SK-N-SH (cell line): ENCODE measurements around the gene LGI4. TPM values are rescaled to one million over a fixed set of nuclear protein-coding genes. Genes with fewer than 3 reads are reported as not detected.

Experiments used
- CTCF ChIA-PET: fragments of 300-600, 350-600 bp; formaldehyde crosslinking; extraction: SDS; loops from one replicate; lab custom pipeline; 2021; lab: Yijun Ruan, JAX
- POLR2A ChIA-PET: fragments of 350-600 bp; sonication (Branson Sonifier 250); formaldehyde crosslinking; extraction: SDS; loops from one replicate; lab custom pipeline; 2020; ENCODE audit warnings: antibody characterized with exemption, inconsistent platforms; lab: Yijun Ruan, JAX
- DNase-seq: peaks from one replicate; pipeline ENCODE4 v3.0.0; 2012
- H2AFZ ChIP-seq: fragments of 200-600 bp; sonication (generic); 2 replicates; pipeline ENCODE4 v1.8.1; 2016; ENCODE audit warnings: antibody characterized with exemption, mild to moderate bottlenecking, low read depth
- H3F3A ChIP-seq: fragments of 200-600 bp; sonication (generic); replicated peaks from 2 replicates; pipeline ENCODE3; 2016; ENCODE audit warnings: antibody characterized with exemption, mild to moderate bottlenecking; ENCODE audit not compliant: insufficient read depth
- H3K27ac ChIP-seq, 2 experiments: fragments of 200-500 bp in 1 of 2; fragments of 200-600 bp in 1 of 2; sonication (Bioruptor generic) in 1 of 2; sonication (generic), shearing (Covaris generic) in 1 of 2; 2 replicates each; pipeline versions ENCODE4 v1.5.1 to v1.6.1; 2014 to 2016; ENCODE audit warnings: low read depth in 2 of 2, inconsistent platforms in 1 of 2, low read length in 1 of 2, mild to moderate bottlenecking in 1 of 2, mixed read lengths in 1 of 2
- H3K27me3 ChIP-seq: fragments of 200-600 bp; sonication (generic), shearing (Covaris generic); 2 replicates; pipeline ENCODE4 v1.6.1; 2016; ENCODE audit warnings: mixed run types; ENCODE audit not compliant: insufficient read depth
- H3K36me3 ChIP-seq, 2 experiments: fragments of 200-500 bp in 1 of 2; fragments of 200-600 bp in 1 of 2; sonication (Bioruptor generic) in 1 of 2; sonication (generic) in 1 of 2; replicated peaks in 1 of 2; 2 replicates each; pipeline versions ENCODE3 to v1.5.1; 2014 to 2016; ENCODE audit warnings: low read length in 1 of 2, mild to moderate bottlenecking in 1 of 2; ENCODE audit not compliant: insufficient read depth in 2 of 2, control insufficient read depth in 1 of 2
- H3K4me1 ChIP-seq, 2 experiments: fragments of 200-500 bp in 1 of 2; fragments of 200-600 bp in 1 of 2; sonication (Bioruptor generic) in 1 of 2; sonication (generic), shearing (Covaris generic) in 1 of 2; 2 replicates each; pipeline versions ENCODE4 v1.5.1 to v1.6.1; 2014 to 2016; ENCODE audit warnings: low read depth in 1 of 2, low read length in 1 of 2, mixed run types in 1 of 2; ENCODE audit not compliant: insufficient read depth in 2 of 2, control insufficient read depth in 1 of 2
- H3K4me2 ChIP-seq: fragments of 200-600 bp; sonication (generic), shearing (Covaris generic); 2 replicates; pipeline ENCODE4 v1.6.1; 2017; ENCODE audit warnings: mixed run types
- H3K4me3 ChIP-seq, 2 experiments: fragments of 200-500 bp in 1 of 2; fragments of 200-600 bp in 1 of 2; sonication (Bioruptor generic) in 1 of 2; sonication (generic), shearing (Covaris generic) in 1 of 2; 2 replicates each; pipeline versions ENCODE4 v1.5.1 to v1.8.1; 2014 to 2016; ENCODE audit warnings: low read depth in 2 of 2, inconsistent platforms in 1 of 2, low read length in 1 of 2, mild to moderate bottlenecking in 1 of 2, mixed read lengths in 1 of 2, moderate library complexity in 1 of 2
- H3K79me2 ChIP-seq: fragments of 200-600 bp; sonication (generic); 2 replicates; pipeline ENCODE4 v1.8.1; 2017; ENCODE audit warnings: mild to moderate bottlenecking; ENCODE audit not compliant: insufficient read depth
- H3K9ac ChIP-seq: fragments of 200-600 bp; sonication (generic); 2 replicates; pipeline ENCODE4 v1.6.1; 2017; ENCODE audit warnings: mixed run types
- H3K9me2 ChIP-seq: fragments of 200-600 bp; sonication (generic); 2 replicates; pipeline ENCODE4 v1.6.1; 2017; ENCODE audit warnings: mixed run types
- H3K9me3 ChIP-seq: fragments of 200-600 bp; sonication (generic); 2 replicates; pipeline ENCODE4 v1.6.1; 2017; ENCODE audit warnings: mixed run types, mild to moderate bottlenecking, moderate library complexity
- H4K20me1 ChIP-seq: fragments of 200-600 bp; sonication (generic); 2 replicates; pipeline ENCODE4 v1.6.1; 2017; ENCODE audit warnings: mild to moderate bottlenecking, mixed run types; ENCODE audit not compliant: insufficient read depth
- CHD2 ChIP-seq: fragments of 150-350 bp; IDR thresholded peaks from 2 replicates; pipeline ENCODE4 v1.6.1; 2018; ENCODE audit warnings: low read length; ENCODE audit not compliant: partially characterized antibody
- ELF1 ChIP-seq: IDR thresholded peaks from 2 replicates; pipeline ENCODE4 v1.4.0; 2012
- FOSL2 ChIP-seq: IDR thresholded peaks from 2 replicates; pipeline ENCODE4 v1.4.0; 2012; ENCODE audit warnings: low read depth, mild to moderate bottlenecking, moderate library complexity, borderline replicate concordance
- GATA2 ChIP-seq: sonication (generic); formaldehyde crosslinking; IDR thresholded peaks from 2 replicates; pipeline ENCODE4 v1.5.0; 2020; ENCODE audit warnings: mild to moderate bottlenecking, missing genetic modification reagents
- MAX ChIP-seq: IDR thresholded peaks from 2 replicates; pipeline ENCODE4 v1.4.0; 2012; ENCODE audit warnings: low read depth
- MXI1 ChIP-seq: IDR thresholded peaks from 2 replicates; pipeline ENCODE4 v1.6.1; 2012; ENCODE audit warnings: mild to moderate bottlenecking, low read depth, low read length, improper control_type of control experiment
- NFIC ChIP-seq: IDR thresholded peaks from 2 replicates; pipeline ENCODE4 v1.4.0; 2012; ENCODE audit warnings: borderline replicate concordance
- NRF1 ChIP-seq: IDR thresholded peaks from 2 replicates; pipeline ENCODE4 v1.6.1; 2012; ENCODE audit warnings: low read depth, mild to moderate bottlenecking, low read length
- POLR2AphosphoS5 ChIP-seq: IDR thresholded peaks from 2 replicates; pipeline ENCODE4 v1.6.1; 2012; ENCODE audit warnings: low read depth, low read length
- RAD21 ChIP-seq: IDR thresholded peaks from 2 replicates; pipeline ENCODE4 v1.6.1; 2012; ENCODE audit warnings: mild to moderate bottlenecking, low read length
- RFX5 ChIP-seq: IDR thresholded peaks from 2 replicates; pipeline ENCODE4 v1.6.1; 2012; ENCODE audit warnings: mild to moderate bottlenecking, improper control_type of control experiment, low read length
- TEAD4 ChIP-seq: IDR thresholded peaks from 2 replicates; pipeline ENCODE4 v1.4.0; 2012; ENCODE audit warnings: mild to moderate bottlenecking, borderline replicate concordance; ENCODE audit not compliant: insufficient read depth
- WGBS: methylation state at CpG from one replicate; pipeline ENCODE4 v1.1.6; 2017; ENCODE audit warnings: low lambda C conversion rate; 5-methylcytosine and 5-hydroxymethylcytosine counted together
- polyA plus RNA-seq, 3 experiments: library from polyadenylated mRNA; depleted of rRNA; stranded (reverse); fragments of >200 nt; gene quantifications; 2 replicates each; pipeline ENCODE4 v1.2.3, GENCODE V29; 2012
- TF ChIP-seq, protein P1 (sequence below): fragments of 150-350 bp; IDR thresholded peaks from 2 replicates; pipeline ENCODE4 v1.6.1; 2016; ENCODE audit warnings: mild to moderate bottlenecking, low read depth, low read length
- TF ChIP-seq, protein P2 (sequence below): IDR thresholded peaks from 2 replicates; pipeline ENCODE4 v1.6.1; 2012; ENCODE audit warnings: mild to moderate bottlenecking, low read depth, low read length, moderate library complexity

LGI4 gene
- polyA plus RNA-seq, 1 of the 3 experiments (the other 2 are of a cell fraction), result 0.05 TPM

GRCh38 chr19:35120492-35120891 lies 14.4 kb downstream of the LGI4 start:
- POLR2A ChIA-PET, result no interaction called here
- CTCF ChIA-PET, result interaction anchor here (2.3 to 2.8 kb wide), 2 partner anchors 15 to 54 kb away, joined by 12 to 14 read pairs; partner anchors contain the start of gene LGI4
- Histone ChIP-seq H3K27me3 (no peaks in the 10 kb centered on the region; the same call in 1 of the 2 replicates), H3K27ac (no peak overlapping the region), H3K9me3 (no peaks in the 10 kb centered on the region), H3F3A (no peaks in the 10 kb centered on the region), H3K36me3 (no peaks in the 10 kb centered on the region), H3K9me2 (no peaks in the 10 kb centered on the region), H3K9ac (no peak overlapping the region), H3K4me1 (peaks cover 0 to 8% of the 10 kb centered on the region in 2 experiments; a peak in 1 of 4 replicates), H3K4me3 (no peak overlapping the region), H2AFZ (no peak overlapping the region), H4K20me1 (no peaks in the 10 kb centered on the region), H3K79me2 (no peaks in the 10 kb centered on the region), H3K4me2 (no peak overlapping the region)
- WGBS, result 78% methylated on average over 7 of the region's 7 CpGs
- DNase-seq, result no peak
- TF ChIP-seq MAX, result 0 out of 2 replicates have a peak, but pooled peaks have one; percentile 15
- no peak for TF ChIP-seq POLR2AphosphoS5

DNA sequence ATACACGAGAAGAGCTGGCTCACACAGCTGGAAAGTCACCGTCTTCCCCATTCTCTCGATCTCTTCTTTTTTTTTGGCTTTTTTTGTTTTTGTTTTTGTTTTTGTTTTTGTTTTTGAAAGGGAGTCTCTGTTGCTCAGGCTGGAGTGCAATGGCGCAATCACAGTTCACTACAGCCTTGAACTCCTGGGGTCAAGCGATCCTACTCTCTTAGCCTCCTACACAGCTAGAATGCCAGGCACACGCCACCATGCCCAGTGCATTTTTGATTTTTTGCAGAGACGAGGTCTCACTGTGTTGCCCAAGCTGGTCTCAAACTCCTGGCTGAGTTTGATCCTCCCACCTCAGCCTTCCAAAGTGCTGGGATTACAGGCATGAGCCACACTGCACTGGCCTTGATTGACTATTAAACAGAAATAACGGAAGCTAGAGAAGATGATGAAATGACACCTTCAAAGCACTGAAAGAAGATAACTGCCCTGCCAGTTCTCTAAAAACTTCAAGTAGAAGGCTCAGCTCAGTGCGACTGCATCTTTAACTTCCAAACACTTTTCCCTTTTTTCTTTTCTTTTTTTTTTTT lies 15.2 kb downstream of the LGI4 start:
- no peak for TF ChIP-seq ELF1
- no peak for TF ChIP-seq FOSL2
- no peak for TF ChIP-seq RAD21
- no peak for TF ChIP-seq RFX5
- no peak for TF ChIP-seq CHD2
- TF ChIP-seq NRF1, result no peak
- TF ChIP-seq MXI1, result no peak
- TF ChIP-seq, protein P1, sequence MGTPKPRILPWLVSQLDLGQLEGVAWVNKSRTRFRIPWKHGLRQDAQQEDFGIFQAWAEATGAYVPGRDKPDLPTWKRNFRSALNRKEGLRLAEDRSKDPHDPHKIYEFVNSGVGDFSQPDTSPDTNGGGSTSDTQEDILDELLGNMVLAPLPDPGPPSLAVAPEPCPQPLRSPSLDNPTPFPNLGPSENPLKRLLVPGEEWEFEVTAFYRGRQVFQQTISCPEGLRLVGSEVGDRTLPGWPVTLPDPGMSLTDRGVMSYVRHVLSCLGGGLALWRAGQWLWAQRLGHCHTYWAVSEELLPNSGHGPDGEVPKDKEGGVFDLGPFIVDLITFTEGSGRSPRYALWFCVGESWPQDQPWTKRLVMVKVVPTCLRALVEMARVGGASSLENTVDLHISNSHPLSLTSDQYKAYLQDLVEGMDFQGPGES, result no peak
- no peak for TF ChIP-seq NFIC
- TF ChIP-seq GATA2, result no peak
- TF ChIP-seq, protein P2, sequence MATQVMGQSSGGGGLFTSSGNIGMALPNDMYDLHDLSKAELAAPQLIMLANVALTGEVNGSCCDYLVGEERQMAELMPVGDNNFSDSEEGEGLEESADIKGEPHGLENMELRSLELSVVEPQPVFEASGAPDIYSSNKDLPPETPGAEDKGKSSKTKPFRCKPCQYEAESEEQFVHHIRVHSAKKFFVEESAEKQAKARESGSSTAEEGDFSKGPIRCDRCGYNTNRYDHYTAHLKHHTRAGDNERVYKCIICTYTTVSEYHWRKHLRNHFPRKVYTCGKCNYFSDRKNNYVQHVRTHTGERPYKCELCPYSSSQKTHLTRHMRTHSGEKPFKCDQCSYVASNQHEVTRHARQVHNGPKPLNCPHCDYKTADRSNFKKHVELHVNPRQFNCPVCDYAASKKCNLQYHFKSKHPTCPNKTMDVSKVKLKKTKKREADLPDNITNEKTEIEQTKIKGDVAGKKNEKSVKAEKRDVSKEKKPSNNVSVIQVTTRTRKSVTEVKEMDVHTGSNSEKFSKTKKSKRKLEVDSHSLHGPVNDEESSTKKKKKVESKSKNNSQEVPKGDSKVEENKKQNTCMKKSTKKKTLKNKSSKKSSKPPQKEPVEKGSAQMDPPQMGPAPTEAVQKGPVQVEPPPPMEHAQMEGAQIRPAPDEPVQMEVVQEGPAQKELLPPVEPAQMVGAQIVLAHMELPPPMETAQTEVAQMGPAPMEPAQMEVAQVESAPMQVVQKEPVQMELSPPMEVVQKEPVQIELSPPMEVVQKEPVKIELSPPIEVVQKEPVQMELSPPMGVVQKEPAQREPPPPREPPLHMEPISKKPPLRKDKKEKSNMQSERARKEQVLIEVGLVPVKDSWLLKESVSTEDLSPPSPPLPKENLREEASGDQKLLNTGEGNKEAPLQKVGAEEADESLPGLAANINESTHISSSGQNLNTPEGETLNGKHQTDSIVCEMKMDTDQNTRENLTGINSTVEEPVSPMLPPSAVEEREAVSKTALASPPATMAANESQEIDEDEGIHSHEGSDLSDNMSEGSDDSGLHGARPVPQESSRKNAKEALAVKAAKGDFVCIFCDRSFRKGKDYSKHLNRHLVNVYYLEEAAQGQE, result no peak
- no peak for TF ChIP-seq TEAD4
- TF ChIP-seq, all 33 proteins: peak for 0
- Histone ChIP-seq H3K79me2 (no peaks in the 10 kb centered on the region), H3K27ac (no peak overlapping the region), H3K9me2 (no peaks in the 10 kb centered on the region), H2AFZ (no peak overlapping the region), H3K4me2 (no peak overlapping the region), H3F3A (no peaks in the 10 kb centered on the region), H3K27me3 (no peaks in the 10 kb centered on the region; the same call in 1 of the 2 replicates), H3K9me3 (no peaks in the 10 kb centered on the region), H4K20me1 (no peaks in the 10 kb centered on the region), H3K9ac (no peak overlapping the region), H3K4me3 (no peak overlapping the region), H3K36me3 (no peaks in the 10 kb centered on the region), H3K4me1 (peaks cover 0 to 12% of the 10 kb centered on the region in 2 experiments; a peak in 1 of 4 replicates)
- 89% methylated on average over 9 of the region's 9 CpGs for WGBS
- DNase-seq, result no peak
- POLR2A ChIA-PET, result no interaction called here
- CTCF ChIA-PET, result interaction anchor here (0.9 to 2.8 kb wide), 4 partner anchors 16 to 53 kb away, joined by 3 to 14 read pairs (median 10); partner anchors contain the start of genes FXYD7 and LGI4
